Activated naive CD4-positive, alpha-beta T cell treated with anti-CD3 and anti-CD28 coated beads, Interleukin-2, amount 50 U/mL, for 72 hours (primary cell): ENCODE results near the gene MAPK14. TPM values are rescaled to one million over a fixed set of nuclear protein-coding genes. Genes with fewer than 3 reads are reported as not detected.

ENCODE experiments used
- ATAC-seq, 2 donors: fragments of 150-1000 bp; cut with Tn5 transposase; 2 replicates each; pipeline ENCODE4 v1.10.0; 2021; ENCODE audit warnings: mild to moderate bottlenecking in 2 of 2, moderate library complexity in 2 of 2
- DNase-seq, 2 donors: peaks; one replicate each; pipeline ENCODE4 v3.0.0; 2021 to 2022; ENCODE audit warnings: low spot score in 2 of 2
- H3K27ac Mint-ChIP-seq, 2 donors: one replicate each; pipeline ENCODE4 v1.8.0; 2022; ENCODE audit warnings: mild to moderate bottlenecking in 2 of 2, mixed read lengths in 2 of 2
- H3K36me3 Mint-ChIP-seq, 2 donors: one replicate each; pipeline ENCODE4 v1.8.0; 2022; ENCODE audit warnings: mixed read lengths in 2 of 2
- H3K9me3 Mint-ChIP-seq, 2 donors: one replicate each; pipeline ENCODE4 v1.8.0; 2022; ENCODE audit warnings: mixed read lengths in 2 of 2
- total RNA-seq, 2 donors: library from RNA; stranded (reverse); gene quantifications; one replicate each; pipeline ENCODE4 v1.2.3, GENCODE V29; 2022

MAPK14 gene
- total RNA-seq, 2 donors from 2014 or later = 45.3 to 51.5 TPM

DNA sequence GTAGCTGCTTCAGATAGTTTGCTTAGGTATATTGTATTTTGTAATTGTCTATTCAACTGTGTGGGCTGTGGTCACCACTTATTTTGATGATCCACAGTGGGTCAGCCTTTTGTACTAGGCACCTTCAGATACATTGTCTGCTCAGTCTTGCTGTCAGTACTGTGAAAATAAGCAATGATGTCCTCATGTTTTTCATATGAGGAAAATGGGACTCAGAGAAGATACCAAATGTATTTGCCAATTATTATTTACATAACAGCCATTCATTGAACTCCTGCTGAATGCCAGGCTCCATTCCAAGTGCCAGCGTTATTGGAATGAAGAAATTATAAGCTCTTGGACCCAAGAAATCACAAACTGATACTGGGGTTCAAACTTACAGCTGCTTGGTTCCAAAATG is 28.6 kb downstream of the MAPK14 start:
- no peak overlapping the region for H3K27ac Mint-ChIP-seq
- no peaks in the 10 kb centered on the region for H3K9me3 Mint-ChIP-seq
- peaks cover 7 to 18% of the 10 kb centered on the region in 2 donors for H3K36me3 Mint-ChIP-seq
- ATAC-seq = no peak
- no peak for DNase-seq

DNA sequence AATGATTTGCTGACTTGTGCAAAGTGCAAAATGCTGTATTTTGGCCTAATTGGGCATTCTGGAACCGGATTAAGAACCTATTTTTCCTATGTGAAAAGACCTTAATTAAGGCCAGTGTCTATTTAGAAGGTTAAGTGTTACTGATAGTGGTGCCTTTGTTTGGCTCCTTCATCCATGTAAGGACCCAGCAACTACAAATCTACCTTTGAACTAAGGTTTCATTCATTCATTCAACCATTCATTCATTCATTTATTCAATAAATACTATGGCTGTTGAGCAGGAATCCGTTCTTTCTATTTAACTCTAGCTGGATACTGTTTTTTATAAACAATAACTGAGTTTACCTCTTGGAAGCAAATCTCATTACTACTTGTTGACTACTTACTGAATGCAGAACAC is 33.6 kb downstream of the MAPK14 start:
- ATAC-seq = no peak
- Mint-ChIP-seq H3K9me3 (no peaks in the 10 kb centered on the region), H3K36me3 (peaks cover 7 to 18% of the 10 kb centered on the region in 2 donors), H3K27ac (no peak overlapping the region)
- no peak for DNase-seq

DNA sequence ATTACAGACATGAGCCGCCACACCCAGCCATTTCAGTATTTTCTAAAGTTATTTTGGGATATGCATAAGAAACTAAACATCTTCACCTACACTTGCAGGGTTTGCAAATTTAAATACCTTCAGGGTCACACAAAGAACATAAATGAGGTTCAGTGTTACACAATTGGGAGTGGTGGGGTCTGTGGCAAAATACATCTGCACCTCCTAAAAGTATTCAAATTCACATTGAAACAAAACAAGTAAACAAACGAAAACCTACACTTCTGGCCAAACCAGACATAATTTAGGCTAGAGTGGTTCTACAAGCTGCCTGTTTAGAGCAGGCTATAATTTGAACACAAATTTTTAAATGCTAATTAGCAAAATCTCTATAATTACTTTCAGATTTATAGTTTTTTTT is 34.6 kb downstream of the MAPK14 start:
- Mint-ChIP-seq H3K36me3 (peaks cover 7 to 18% of the 10 kb centered on the region in 2 donors), H3K27ac (no peak overlapping the region), H3K9me3 (no peaks in the 10 kb centered on the region)
- ATAC-seq = no peak
- DNase-seq = no peak

DNA sequence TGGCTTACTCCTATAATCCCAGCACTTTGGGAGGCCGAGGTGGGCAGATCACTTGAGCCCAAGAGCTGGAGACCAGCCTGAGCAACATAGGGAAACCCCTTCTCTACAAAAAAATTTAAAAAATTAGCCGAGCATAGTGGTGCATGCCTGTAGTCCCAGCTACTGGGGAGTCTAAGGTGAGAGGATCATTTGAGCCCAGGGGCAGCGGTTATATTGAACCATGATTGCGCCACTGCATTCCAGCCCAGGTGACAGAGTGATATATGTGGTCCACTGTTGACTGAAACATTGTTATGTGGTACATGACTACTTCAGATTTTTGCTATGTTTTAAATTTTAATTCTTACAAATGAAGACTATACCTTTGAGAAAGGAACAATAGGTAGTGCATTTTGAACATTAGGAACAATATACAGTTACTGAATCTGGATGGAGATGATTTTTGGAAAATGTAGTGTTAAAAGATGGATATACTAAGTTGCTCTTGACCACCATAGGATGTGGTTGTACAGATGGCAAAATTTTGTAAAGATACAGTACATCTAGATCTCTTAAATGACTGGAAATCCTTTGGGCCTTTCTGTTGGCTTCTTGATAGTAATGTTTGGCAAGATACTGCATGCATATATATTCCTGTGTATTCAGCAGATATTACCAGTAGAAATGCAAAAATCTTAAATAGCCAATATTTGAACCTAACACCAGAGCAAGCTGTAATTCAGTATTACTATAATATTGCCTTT is 35.9 kb downstream of the MAPK14 start:
- H3K27ac Mint-ChIP-seq = no peak overlapping the region
- ATAC-seq (no peak), DNase-seq (no peak)
- peaks cover 7 to 18% of the 10 kb centered on the region in 2 donors for H3K36me3 Mint-ChIP-seq
- H3K9me3 Mint-ChIP-seq = no peaks in the 10 kb centered on the region

DNA sequence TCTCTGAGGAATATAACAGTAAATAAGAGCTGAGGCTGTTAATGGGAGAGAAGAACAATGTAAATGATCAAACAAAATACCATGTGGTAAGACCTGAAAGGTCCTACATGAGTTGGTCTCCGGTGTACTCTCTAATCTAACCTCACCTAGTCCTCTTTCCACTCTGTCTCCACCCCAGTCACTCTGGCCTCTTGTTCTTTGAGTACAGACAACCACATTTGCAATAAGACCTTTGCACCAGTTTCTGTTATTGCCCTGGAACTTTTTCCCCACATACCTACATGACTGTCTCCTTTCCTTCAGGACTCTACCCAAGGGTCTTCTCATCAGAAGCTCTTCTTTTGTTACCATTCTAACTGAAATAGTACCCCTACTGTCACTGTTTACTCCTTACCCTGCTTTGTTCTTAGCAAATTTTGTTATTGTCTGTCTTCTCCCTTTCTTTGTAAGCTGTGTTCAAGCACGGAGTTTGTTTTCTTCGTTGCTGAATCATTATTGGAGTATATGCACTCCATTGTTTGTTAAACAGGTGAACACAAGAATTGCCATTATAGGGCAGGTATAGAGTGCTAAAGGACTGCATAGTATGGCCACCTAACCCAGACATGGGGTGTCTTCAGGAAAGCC is 37.3 kb downstream of the MAPK14 start:
- DNase-seq = no peak
- ATAC-seq = peak; percentile 28 to 50
- Mint-ChIP-seq H3K27ac (peak overlapping the region in 1 of 2 donors; percentile 32), H3K9me3 (no peaks in the 10 kb centered on the region), H3K36me3 (peaks cover 0 to 10% of the 10 kb centered on the region in 2 donors)

DNA sequence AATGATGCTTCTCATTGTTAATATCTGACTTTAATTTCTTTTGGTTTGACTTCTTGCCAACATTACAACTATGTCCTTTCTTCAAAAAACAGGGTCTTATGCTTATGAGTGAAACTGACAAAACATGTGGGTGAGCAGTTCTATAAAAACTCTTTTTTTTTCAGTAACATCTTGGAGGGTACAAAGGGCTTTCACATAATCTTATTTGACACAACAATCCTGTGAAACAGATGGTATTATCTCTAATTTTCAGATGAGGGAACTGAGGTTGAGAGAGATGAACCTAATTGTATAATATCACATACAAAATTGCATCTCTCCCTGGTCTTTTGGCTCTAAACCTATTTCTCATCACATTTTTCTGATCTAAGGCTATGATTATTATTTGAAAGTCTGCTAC is 38.3 kb downstream of the MAPK14 start:
- ATAC-seq (no peak), DNase-seq (no peak)
- Mint-ChIP-seq H3K36me3 (no peaks in the 10 kb centered on the region), H3K27ac (no peak overlapping the region), H3K9me3 (no peaks in the 10 kb centered on the region)

DNA sequence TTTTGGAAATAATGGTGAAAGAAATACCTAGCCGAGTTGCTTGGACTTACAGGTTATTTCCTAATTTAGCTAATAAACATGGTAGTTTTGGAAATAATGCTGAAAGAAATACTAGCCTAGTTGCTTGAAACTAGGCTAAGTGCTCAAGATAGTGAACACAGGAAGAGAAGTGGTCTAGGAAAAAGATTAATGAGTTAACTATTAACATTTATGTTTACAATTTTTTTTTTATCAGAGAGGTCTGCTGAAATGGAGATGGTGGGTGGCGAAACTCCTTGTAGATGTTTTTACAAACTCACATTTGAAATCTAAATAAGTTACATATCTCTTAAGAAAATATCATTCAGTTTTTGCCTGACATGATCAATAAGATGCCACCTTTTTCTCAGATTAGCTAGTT is 39.2 kb downstream of the MAPK14 start:
- Mint-ChIP-seq H3K9me3 (no peaks in the 10 kb centered on the region), H3K36me3 (no peaks in the 10 kb centered on the region), H3K27ac (no peak overlapping the region)
- ATAC-seq (no peak), DNase-seq (no peak)

DNA sequence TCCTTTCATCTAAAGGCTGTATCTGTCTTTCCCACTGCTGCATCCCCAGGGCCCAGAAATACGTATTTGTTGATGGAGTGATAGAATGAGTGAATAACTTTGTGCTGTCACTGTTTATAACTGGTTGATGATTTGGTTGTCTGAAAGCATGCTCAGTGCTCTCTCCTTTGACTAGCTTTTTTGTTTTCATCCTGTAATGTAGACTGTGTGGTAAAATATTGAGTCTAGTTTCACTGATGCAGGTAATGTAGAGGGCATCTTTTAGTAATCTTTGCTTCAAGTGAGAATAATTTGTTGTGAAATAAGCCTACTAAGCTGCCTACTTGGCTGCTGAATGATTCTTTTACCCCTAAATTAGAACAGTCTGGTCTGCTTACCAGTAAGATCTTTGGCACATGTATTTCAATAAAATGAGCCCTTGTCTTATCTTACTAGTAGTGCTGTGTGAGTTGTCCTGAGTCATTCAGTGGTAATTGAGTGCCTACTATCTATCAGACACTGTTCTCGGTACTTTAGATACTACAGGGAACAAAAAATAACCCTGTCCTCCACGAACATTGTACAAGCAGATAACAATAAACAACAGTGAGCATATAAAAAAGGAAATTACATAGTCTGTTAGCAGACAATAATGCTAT is 39.9 kb downstream of the MAPK14 start:
- DNase-seq (no peak), ATAC-seq (peak; percentile 53 to 63)
- H3K36me3 Mint-ChIP-seq = no peaks in the 10 kb centered on the region
- H3K27ac Mint-ChIP-seq = peak overlapping the region in 1 of 2 donors; percentile 1
- no peaks in the 10 kb centered on the region for H3K9me3 Mint-ChIP-seq

DNA sequence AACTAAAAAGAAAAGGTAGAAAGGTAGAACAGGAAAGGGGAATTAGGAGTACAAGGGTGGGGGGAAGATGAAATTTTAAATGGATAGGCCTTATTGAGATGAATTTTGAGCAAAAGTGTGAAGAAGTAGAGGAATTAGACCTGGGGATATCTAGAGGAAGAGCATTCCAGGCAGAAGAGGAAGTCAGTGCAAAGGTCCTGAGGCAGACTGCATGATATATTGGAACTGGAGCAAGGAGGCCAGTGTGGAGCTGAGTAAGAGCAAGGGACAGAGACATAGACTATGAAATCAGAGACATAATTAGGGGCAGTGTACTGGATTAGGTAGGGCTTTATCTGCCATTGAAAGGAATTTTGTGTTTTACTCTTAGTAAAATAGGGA is 40.4 kb downstream of the MAPK14 start:
- ATAC-seq = no peak
- H3K36me3 Mint-ChIP-seq = no peaks in the 10 kb centered on the region
- H3K9me3 Mint-ChIP-seq = no peaks in the 10 kb centered on the region
- no peak for DNase-seq
- peak overlapping the region in 1 of 2 donors; percentile 1 for H3K27ac Mint-ChIP-seq

DNA sequence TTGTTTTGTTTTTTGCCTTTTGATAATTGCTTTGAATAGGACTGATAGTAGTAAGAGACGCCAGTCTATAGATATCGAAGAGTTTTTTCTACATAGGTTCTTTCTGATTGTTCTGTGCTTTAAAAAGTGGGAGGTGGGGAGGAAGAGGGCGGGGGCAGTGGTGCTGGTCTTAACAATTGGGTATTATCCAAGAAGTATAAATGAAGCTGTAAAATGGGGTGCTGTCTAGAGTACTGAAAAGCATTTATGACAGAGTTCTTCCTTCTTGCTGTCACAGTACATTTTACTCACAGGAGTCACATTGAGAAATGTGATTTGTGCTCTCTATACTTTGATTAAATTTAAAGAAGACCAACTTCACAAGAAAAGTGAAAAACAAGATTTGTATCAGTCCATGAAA is 41.0 kb downstream of the MAPK14 start:
- no peaks in the 10 kb centered on the region for H3K9me3 Mint-ChIP-seq
- ATAC-seq = no peak
- no peak for DNase-seq
- no peak overlapping the region for H3K27ac Mint-ChIP-seq
- no peaks in the 10 kb centered on the region for H3K36me3 Mint-ChIP-seq

DNA sequence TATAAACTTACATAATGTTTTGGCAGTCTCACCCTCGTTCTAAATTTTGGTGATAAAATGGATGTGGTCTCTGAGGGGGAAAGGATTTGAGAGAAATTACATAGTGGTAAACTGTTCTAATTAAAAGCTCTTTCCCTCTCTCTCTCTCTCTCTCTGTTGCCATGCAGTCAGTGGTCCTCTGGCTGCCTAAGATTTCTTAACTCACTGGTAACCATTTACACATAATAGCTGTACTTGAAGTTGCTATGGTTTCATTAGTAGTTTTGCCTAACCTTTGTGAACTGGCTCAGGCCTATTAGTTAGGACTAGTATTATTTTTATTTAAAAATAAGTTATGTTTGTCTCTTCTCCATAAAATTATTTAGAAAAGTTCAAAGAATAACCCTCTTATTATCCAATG is 42.0 kb downstream of the MAPK14 start:
- Mint-ChIP-seq H3K36me3 (no peaks in the 10 kb centered on the region), H3K9me3 (no peaks in the 10 kb centered on the region), H3K27ac (no peak overlapping the region)
- ATAC-seq = no peak
- no peak for DNase-seq

DNA sequence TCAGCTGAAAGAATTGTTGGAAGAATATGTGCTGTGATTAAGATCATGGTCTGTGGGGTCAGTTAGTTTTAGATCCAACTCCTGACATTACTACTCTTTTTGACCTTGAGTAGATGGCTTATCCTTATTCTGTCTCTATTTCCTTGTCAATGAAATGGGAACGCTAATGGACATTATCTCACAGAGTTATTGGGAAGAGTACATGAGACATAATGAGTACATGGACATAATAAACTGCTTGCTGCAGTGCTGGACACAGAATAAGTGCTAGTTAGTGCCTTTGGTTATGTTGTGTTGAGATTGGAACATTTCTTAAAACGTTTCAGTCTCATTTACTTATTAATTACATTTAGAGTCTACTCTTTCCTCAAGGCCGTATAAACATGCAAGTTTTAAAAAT is 42.6 kb downstream of the MAPK14 start:
- Mint-ChIP-seq H3K27ac (no peak overlapping the region), H3K36me3 (no peaks in the 10 kb centered on the region), H3K9me3 (no peaks in the 10 kb centered on the region)
- no peak for DNase-seq
- no peak for ATAC-seq

DNA sequence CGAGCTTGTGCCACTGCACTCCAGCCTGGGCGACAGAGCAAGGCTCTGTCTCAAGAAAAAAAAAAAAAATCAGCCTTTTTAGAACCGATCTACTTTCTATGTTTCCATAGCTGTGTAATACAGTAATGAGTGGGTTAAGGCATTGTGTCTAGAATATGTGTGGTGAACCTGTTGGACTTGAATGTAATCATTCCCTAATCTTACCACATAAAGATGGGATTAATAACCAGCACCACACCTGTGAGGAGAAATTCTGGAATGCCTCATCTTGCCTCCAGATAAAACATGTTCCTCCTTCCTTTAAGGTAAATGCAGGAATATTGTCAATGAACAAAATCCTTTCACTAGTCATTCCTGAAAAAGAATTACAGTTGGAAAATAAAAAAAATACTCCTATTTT is 43.7 kb downstream of the MAPK14 start:
- H3K36me3 Mint-ChIP-seq = no peaks in the 10 kb centered on the region
- H3K9me3 Mint-ChIP-seq = no peaks in the 10 kb centered on the region
- no peak for ATAC-seq
- DNase-seq = no peak
- no peak overlapping the region for H3K27ac Mint-ChIP-seq

DNA sequence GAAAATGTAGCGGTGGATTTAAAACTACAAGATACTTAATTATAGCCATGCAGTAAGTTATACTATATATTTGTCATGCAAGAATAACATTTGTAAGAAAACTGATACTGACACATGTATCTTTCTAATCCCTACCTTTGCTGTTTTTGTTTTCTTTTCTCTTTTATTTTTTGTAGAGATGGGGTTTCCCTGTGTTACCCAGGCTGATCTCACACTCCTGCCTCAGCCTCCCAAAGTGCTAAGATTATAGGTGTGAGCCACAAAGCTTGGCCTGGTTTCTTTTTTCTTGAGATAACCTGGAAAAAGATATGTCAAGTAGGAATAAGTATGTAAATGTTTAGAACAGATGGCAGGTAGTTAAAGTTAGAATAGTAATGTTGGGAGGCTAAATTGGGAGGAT is 44.1 kb downstream of the MAPK14 start:
- no peaks in the 10 kb centered on the region for H3K36me3 Mint-ChIP-seq
- H3K9me3 Mint-ChIP-seq = no peaks in the 10 kb centered on the region
- no peak overlapping the region for H3K27ac Mint-ChIP-seq
- ATAC-seq (no peak), DNase-seq (no peak)

DNA sequence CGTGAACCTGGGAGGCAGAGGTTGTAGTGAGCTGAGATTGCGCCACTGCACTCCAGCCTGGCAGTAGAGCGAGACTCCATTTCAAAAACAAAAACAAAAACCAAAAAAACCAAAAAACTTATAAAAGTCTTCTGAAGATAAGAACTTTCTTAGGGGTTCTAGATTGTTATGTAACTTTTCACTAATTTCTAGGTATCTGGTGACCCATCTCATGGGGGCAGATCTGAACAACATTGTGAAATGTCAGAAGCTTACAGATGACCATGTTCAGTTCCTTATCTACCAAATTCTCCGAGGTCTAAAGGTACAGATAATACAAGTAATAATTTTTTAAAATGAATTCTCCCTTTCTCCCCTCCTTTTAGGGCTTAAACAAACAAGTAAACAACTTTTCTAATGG is 45.1 kb downstream of the MAPK14 start:
- H3K36me3 Mint-ChIP-seq = no peaks in the 10 kb centered on the region
- H3K27ac Mint-ChIP-seq = no peak overlapping the region
- ATAC-seq (no peak), DNase-seq (no peak)
- no peaks in the 10 kb centered on the region for H3K9me3 Mint-ChIP-seq

DNA sequence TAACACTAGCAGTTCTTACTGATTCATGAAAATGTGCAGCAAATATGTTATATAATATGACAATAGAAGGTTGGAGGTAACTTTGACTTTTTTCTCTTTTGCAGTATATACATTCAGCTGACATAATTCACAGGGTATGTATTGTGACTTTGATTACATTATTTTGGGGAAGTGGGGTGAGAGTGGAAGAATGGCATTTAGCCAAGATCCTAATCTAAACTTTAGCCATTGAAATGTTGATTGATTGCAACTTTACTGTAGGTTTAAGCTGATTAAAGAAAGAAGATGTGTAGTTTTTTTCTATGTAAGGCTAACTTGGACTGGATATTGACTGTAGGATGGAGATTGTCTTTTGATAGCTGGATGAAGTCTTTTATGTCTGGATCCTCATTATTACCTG is 46.0 kb downstream of the MAPK14 start:
- Mint-ChIP-seq H3K36me3 (peaks cover 0 to under 1% of the 10 kb centered on the region in 2 donors), H3K27ac (no peak overlapping the region), H3K9me3 (no peaks in the 10 kb centered on the region)
- DNase-seq (no peak), ATAC-seq (no peak)

DNA sequence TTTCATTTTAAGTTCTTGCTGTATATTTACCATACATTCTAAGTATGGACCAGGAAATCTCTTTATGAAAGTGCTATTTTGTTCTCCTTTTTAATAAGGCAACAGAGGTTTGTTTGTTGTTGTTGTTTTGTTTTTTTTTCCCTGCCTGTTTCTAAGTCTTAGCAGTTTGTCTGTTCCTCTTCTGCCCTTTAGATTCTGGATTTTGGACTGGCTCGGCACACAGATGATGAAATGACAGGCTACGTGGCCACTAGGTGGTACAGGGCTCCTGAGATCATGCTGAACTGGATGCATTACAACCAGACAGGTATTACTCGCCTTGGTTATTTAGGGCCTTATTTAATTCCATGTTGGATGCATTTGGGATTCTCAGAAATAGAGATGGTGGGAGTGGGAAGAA is 48.0 kb downstream of the MAPK14 start:
- no peak for ATAC-seq
- H3K27ac Mint-ChIP-seq = peak overlapping the region in 1 of 2 donors; percentile 34
- H3K36me3 Mint-ChIP-seq = peaks cover 7 to 21% of the 10 kb centered on the region in 2 donors
- DNase-seq = no peak
- no peaks in the 10 kb centered on the region for H3K9me3 Mint-ChIP-seq
